IPS DF 6.9 (cell line): ENCODE results near the gene PRUNE2.
A peak's percentile ranks its signal among the peaks of the same experiment; 100 is the strongest.

Experiments used
- DNase-seq: peaks from one replicate; pipeline ENCODE4 v3.0.0-alpha.2; 2013; ENCODE audit warnings: low read depth, low spot score
- H3K27ac ChIP-seq: one replicate; pipeline ENCODE4 v1.5.1; 2013; ENCODE audit warnings: low read length, control low read depth
- H3K27me3 ChIP-seq: 2 replicates; pipeline ENCODE4 v1.6.1; 2013; ENCODE audit warnings: mild to moderate bottlenecking, low read length; ENCODE audit not compliant: control insufficient read depth, insufficient read depth
- H3K36me3 ChIP-seq: 2 replicates; pipeline ENCODE4 v1.6.1; 2013; ENCODE audit warnings: low read length; ENCODE audit not compliant: control insufficient read depth, insufficient read depth
- H3K4me1 ChIP-seq: 2 replicates; pipeline ENCODE4 v1.6.1; 2013; ENCODE audit warnings: low read length; ENCODE audit not compliant: control insufficient read depth, insufficient read depth
- H3K4me3 ChIP-seq: 2 replicates; pipeline ENCODE4 v1.5.1; 2013; ENCODE audit warnings: mild to moderate bottlenecking, low read length
- H3K9me3 ChIP-seq: 2 replicates; pipeline ENCODE4 v1.6.1; 2013; ENCODE audit warnings: low read length, inconsistent platforms; ENCODE audit not compliant: control insufficient read depth, insufficient read depth
- WGBS: extraction: QIAGEN DNeasy Blood & Tissue Kit; methylation state at CpG from one replicate; pipeline ENCODE4 v1.1.7; 2013; ENCODE audit warnings: mixed read lengths, missing lambda C conversion rate; ENCODE audit not compliant: insufficient read length, insufficient coverage; 5-methylcytosine and 5-hydroxymethylcytosine counted together

PRUNE2 gene

GRCh38 chr9:76845254-76845653, 60.7 kb downstream of the PRUNE2 start:
- no peak overlapping the region for H3K27ac ChIP-seq
- no CpG with 5 or more reads among the region's 4 CpGs for WGBS
- no peaks in the 10 kb centered on the region for H3K36me3 ChIP-seq
- H3K4me1 ChIP-seq = no peaks in the 10 kb centered on the region
- no peak for DNase-seq
- no peaks in the 10 kb centered on the region for H3K9me3 ChIP-seq
- H3K4me3 ChIP-seq = no peak overlapping the region
- no peaks in the 10 kb centered on the region for H3K27me3 ChIP-seq

- H3K9me3 ChIP-seq = no peaks in the 10 kb centered on the region
- no peaks in the 10 kb centered on the region for H3K27me3 ChIP-seq
- no peaks in the 10 kb centered on the region for H3K4me1 ChIP-seq
- WGBS = no CpG with 5 or more reads among the region's 7 CpGs
- no peak overlapping the region for H3K27ac ChIP-seq
- no peaks in the 10 kb centered on the region for H3K36me3 ChIP-seq
- no peak overlapping the region for H3K4me3 ChIP-seq
- no peak for DNase-seq
Measured at GRCh38 chr9:76835571-76836283, 70.2 kb downstream of the PRUNE2 start.

GRCh38 chr9:76828447-76828846, 77.5 kb downstream of the PRUNE2 start:
- Histone ChIP-seq H3K27ac (no peak overlapping the region), H3K36me3 (no peaks in the 10 kb centered on the region), H3K4me1 (no peaks in the 10 kb centered on the region; the same call in 1 of the 2 replicates), H3K27me3 (no peaks in the 10 kb centered on the region), H3K9me3 (no peaks in the 10 kb centered on the region; the same call in 1 of the 2 replicates), H3K4me3 (no peak overlapping the region)
- no peak for DNase-seq
- no CpG with 5 or more reads among the region's 3 CpGs for WGBS

GRCh38 chr9:76827296-76828080, 78.4 kb downstream of the PRUNE2 start:
- Histone ChIP-seq H3K4me1 (no peaks in the 10 kb centered on the region; the same call in 1 of the 2 replicates), H3K4me3 (no peak overlapping the region), H3K36me3 (no peaks in the 10 kb centered on the region), H3K9me3 (no peaks in the 10 kb centered on the region; the same call in 1 of the 2 replicates), H3K27me3 (no peaks in the 10 kb centered on the region), H3K27ac (no peak overlapping the region)
- WGBS = no CpG with 5 or more reads among the region's 9 CpGs
- DNase-seq = no peak

GRCh38 chr9:76820431-76820830, 85.5 kb downstream of the PRUNE2 start:
- DNase-seq = no peak
- H3K27ac ChIP-seq = no peak overlapping the region
- H3K4me1 ChIP-seq = no peaks in the 10 kb centered on the region; the same call in 1 of the 2 replicates
- no peaks in the 10 kb centered on the region for H3K36me3 ChIP-seq
- H3K27me3 ChIP-seq = no peaks in the 10 kb centered on the region
- H3K4me3 ChIP-seq = no peak overlapping the region
- no peaks in the 10 kb centered on the region; the same call in 1 of the 2 replicates for H3K9me3 ChIP-seq
- WGBS = no CpG with 5 or more reads among the region's 6 CpGs

- Histone ChIP-seq H3K4me1 (no peaks in the 10 kb centered on the region), H3K4me3 (no peak overlapping the region), H3K27ac (no peak overlapping the region), H3K36me3 (no peaks in the 10 kb centered on the region), H3K9me3 (no peaks in the 10 kb centered on the region), H3K27me3 (no peaks in the 10 kb centered on the region)
- DNase-seq = no peak
- WGBS = no CpG with 5 or more reads among the region's 4 CpGs
Measured at GRCh38 chr9:76818271-76818670, 87.6 kb downstream of the PRUNE2 start.

DNA sequence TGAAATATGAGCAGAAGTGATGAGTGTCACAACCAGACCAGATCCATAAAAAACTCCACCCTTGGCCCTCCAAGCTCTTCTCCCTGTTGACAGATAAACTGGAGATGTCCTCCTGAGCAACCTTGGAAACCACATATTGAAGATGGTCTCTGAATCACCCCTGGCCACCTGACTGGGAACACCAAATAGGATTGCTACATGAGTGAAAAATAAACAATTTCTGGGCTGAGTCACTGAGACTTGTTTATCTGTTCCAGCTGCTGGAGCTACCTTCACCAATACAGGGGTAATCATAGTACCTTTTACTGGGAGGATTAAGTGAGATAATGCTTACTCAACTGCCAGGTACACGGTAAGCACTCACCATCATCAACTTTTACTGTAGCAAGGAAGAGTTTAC, 88.4 kb downstream of the PRUNE2 start:
- Histone ChIP-seq H3K27me3 (no peaks in the 10 kb centered on the region), H3K4me1 (no peaks in the 10 kb centered on the region), H3K36me3 (no peaks in the 10 kb centered on the region), H3K4me3 (no peak overlapping the region), H3K9me3 (no peaks in the 10 kb centered on the region), H3K27ac (no peak overlapping the region)
- DNase-seq = no peak
- no CpG with 5 or more reads among the region's 1 CpG for WGBS

- Histone ChIP-seq H3K36me3 (no peaks in the 10 kb centered on the region), H3K4me3 (no peak overlapping the region), H3K4me1 (no peaks in the 10 kb centered on the region), H3K9me3 (no peaks in the 10 kb centered on the region), H3K27ac (no peak overlapping the region), H3K27me3 (no peaks in the 10 kb centered on the region)
- no CpG with 5 or more reads among the region's 6 CpGs for WGBS
- no peak for DNase-seq
Measured at GRCh38 chr9:76812591-76812990, 93.3 kb downstream of the PRUNE2 start.

DNA sequence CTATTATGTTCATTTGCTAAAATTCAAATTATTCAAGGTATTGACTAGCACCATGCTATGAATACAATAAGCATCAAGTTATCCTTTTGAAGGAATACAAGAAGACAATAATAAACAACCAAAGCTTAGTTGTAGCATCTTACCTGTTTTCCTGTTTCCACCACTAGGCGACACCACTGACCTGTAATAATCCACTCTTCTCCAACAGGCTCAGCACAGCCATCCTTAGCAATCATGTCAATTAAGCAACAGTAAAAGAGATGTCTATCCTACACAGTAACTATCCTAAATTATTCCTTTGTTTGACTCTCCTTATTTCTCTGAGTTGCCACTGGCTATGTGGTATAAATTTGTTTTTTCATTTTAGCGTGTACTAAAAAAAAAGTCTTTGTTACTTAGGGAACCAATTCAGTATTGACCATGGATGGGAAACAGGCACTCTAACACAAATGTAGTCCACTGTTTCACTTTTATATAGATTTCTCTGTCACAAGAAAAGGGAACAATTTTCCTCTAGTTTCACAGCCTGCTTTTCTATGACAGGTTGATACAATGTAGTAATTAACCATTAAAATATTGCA, 95.4 kb downstream of the PRUNE2 start:
- peak; percentile 45 for DNase-seq
- no CpG with 5 or more reads among the region's 2 CpGs for WGBS
- no peaks in the 10 kb centered on the region for H3K27me3 ChIP-seq

DNA sequence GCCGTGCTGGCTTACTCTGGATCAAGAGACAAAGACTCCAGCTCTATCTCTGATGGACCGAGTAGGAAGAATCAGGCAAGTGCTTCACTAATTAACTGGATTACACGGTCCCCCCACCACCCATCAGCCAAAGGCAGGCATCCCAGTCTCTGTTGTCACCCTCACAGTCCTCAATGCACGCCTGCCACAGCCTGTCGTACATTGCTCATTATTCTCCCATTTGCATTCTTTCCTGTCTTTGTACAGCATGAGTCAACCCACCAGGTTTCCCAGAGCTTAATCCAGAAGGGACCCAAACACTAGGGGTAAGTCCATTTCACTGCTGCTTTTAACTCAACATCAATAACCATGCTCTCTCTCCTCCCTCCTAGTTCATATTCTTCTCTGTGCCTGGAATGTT, 97.3 kb downstream of the PRUNE2 start:
- H3K9me3 ChIP-seq = no peaks in the 10 kb centered on the region
- no peak overlapping the region for H3K4me3 ChIP-seq
- no peak for DNase-seq
- H3K36me3 ChIP-seq = no peaks in the 10 kb centered on the region
- H3K27ac ChIP-seq = no peak overlapping the region
- H3K27me3 ChIP-seq = no peaks in the 10 kb centered on the region
- peaks cover 3% of the 10 kb centered on the region for H3K4me1 ChIP-seq
- WGBS = no CpG with 5 or more reads among the region's 5 CpGs

More for the DNA sequence above, 95.4 kb downstream of the PRUNE2 start:
- no peaks in the 10 kb centered on the region for H3K36me3 ChIP-seq
- no peak overlapping the region for H3K27ac ChIP-seq
- H3K9me3 ChIP-seq = no peaks in the 10 kb centered on the region
- no peaks in the 10 kb centered on the region for H3K4me1 ChIP-seq
- no peak overlapping the region for H3K4me3 ChIP-seq
